Natural killer cell (primary cell): Measurements from ENCODE around the gene CLDN34. TPM values are rescaled to one million over a fixed set of nuclear protein-coding genes. Genes with fewer than 3 reads are reported as not detected.

Experiments used
- ATAC-seq, 3 donors: fragments of 150-1000 bp in 2 of 3; fragments of 200-7000 bp in 1 of 3; cut with Tn5 transposase; 1 replicate in 1 of 3; 2 replicates in 2 of 3; pipeline ENCODE4 v1.10.0; 2021; ENCODE audit warnings: mild to moderate bottlenecking in 2 of 3, moderate library complexity in 2 of 3
- DNase-seq, 2 donors: peaks; one replicate each; pipeline versions ENCODE4 v3.0.0 to v3.0.0-alpha.2; 2013 to 2021; ENCODE audit warnings: mixed read lengths in 1 of 2
- H3K27ac ChIP-seq: one replicate; pipeline ENCODE4 v1.5.1; 2013; ENCODE audit warnings: mild to moderate bottlenecking, low read length
- H3K27me3 ChIP-seq: one replicate; pipeline ENCODE4 v1.6.1; 2013; ENCODE audit warnings: low read length; ENCODE audit not compliant: control insufficient read depth, insufficient read depth
- H3K36me3 ChIP-seq: one replicate; pipeline ENCODE4 v1.6.1; 2013; ENCODE audit warnings: low read length; ENCODE audit not compliant: control insufficient read depth, insufficient read depth
- H3K4me1 ChIP-seq: one replicate; pipeline ENCODE4 v1.6.1; 2013; ENCODE audit warnings: low read length; ENCODE audit not compliant: control insufficient read depth, insufficient read depth
- H3K4me3 ChIP-seq: one replicate; pipeline ENCODE4 v1.5.1; 2013; ENCODE audit warnings: low read length
- H3K9me3 ChIP-seq: one replicate; pipeline ENCODE4 v1.6.1; 2013; ENCODE audit warnings: low read length; ENCODE audit not compliant: control insufficient read depth, insufficient read depth
- H3K27ac Mint-ChIP-seq, 2 donors: one replicate each; pipeline ENCODE4 v1.8.0; 2022; ENCODE audit warnings: mild to moderate bottlenecking in 2 of 2, mixed read lengths in 2 of 2, moderate library complexity in 1 of 2
- H3K27me3 Mint-ChIP-seq, 2 donors: one replicate each; pipeline ENCODE4 v1.8.0; 2022; ENCODE audit warnings: low read depth in 2 of 2, mixed read lengths in 2 of 2
- H3K36me3 Mint-ChIP-seq: one replicate; pipeline ENCODE4 v1.8.0; 2022; ENCODE audit warnings: mixed read lengths
- H3K4me1 Mint-ChIP-seq, 2 donors: one replicate each; pipeline ENCODE4 v1.8.0; 2022; ENCODE audit warnings: mixed read lengths in 2 of 2
- H3K4me3 Mint-ChIP-seq: one replicate; pipeline ENCODE4 v1.8.0; 2022; ENCODE audit warnings: mild to moderate bottlenecking, moderate library complexity, mixed read lengths
- H3K9me3 Mint-ChIP-seq, 2 donors: one replicate each; pipeline ENCODE4 v1.8.0; 2022; ENCODE audit warnings: mixed read lengths in 2 of 2
- WGBS: methylation state at CpG from one replicate; pipeline ENCODE4 v1.1.7; 2013; ENCODE audit warnings: missing lambda C conversion rate; ENCODE audit not compliant: insufficient coverage; 5-methylcytosine and 5-hydroxymethylcytosine counted together
- intact Hi-C: fragments of 100-400 bp; cut with micrococcal nuclease; formaldehyde crosslinking; loops from one replicate; pipeline ENCODE4 v1.14.2; 2022
- total RNA-seq, 4 donors: library from RNA; stranded (reverse); fragments of 120-200 nt in 1 of 4; gene quantifications; one replicate each; pipeline versions ENCODE4 v1.2.3 to v1.2.4, GENCODE V29; 2013 to 2022
- TF ChIP-seq, protein P1 (sequence below): fragments of 200-600 bp; IDR thresholded peaks from one replicate; pipeline ENCODE4 v1.8.0; 2022; ENCODE audit warnings: antibody characterized with exemption

CLDN34 gene
- total RNA-seq, 3 donors from 2014 or later (not counting 1 experiment from before 2014, with no cell fraction given) = not detected

DNA sequence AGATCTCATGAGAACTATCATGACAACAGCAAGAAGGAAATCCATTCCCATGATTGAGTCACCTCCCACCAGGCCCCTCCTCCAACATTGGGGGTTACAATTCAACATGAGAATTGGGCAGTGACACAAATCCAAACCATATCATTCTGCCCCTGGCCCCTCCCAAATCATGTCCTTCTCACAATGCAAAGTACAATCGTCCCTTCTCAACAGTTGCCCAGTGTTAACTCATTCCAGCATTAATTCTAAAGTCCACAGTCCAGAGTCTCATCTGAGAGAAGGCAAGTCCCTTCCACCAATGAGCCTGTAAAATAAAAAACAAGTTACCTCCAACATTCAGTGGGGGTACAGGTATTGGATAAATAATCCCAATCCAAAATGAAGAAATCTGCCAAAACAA lies 14.9 kb upstream of the CLDN34 start:
- no peaks in the 10 kb centered on the region for H3K36me3 Mint-ChIP-seq
- peaks cover 7% of the 10 kb centered on the region for H3K9me3 ChIP-seq
- intact Hi-C loops = no loop called here
- H3K36me3 ChIP-seq = no peaks in the 10 kb centered on the region
- peaks cover 0 to 27% of the 10 kb centered on the region in 2 donors for H3K27me3 Mint-ChIP-seq
- TF ChIP-seq, protein P1, sequence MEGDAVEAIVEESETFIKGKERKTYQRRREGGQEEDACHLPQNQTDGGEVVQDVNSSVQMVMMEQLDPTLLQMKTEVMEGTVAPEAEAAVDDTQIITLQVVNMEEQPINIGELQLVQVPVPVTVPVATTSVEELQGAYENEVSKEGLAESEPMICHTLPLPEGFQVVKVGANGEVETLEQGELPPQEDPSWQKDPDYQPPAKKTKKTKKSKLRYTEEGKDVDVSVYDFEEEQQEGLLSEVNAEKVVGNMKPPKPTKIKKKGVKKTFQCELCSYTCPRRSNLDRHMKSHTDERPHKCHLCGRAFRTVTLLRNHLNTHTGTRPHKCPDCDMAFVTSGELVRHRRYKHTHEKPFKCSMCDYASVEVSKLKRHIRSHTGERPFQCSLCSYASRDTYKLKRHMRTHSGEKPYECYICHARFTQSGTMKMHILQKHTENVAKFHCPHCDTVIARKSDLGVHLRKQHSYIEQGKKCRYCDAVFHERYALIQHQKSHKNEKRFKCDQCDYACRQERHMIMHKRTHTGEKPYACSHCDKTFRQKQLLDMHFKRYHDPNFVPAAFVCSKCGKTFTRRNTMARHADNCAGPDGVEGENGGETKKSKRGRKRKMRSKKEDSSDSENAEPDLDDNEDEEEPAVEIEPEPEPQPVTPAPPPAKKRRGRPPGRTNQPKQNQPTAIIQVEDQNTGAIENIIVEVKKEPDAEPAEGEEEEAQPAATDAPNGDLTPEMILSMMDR = no peak
- no peaks in the 10 kb centered on the region for H3K9me3 Mint-ChIP-seq
- DNase-seq = no peak
- no peak overlapping the region for H3K27ac Mint-ChIP-seq
- no peak overlapping the region for H3K4me3 ChIP-seq
- WGBS = 100% methylated on average over 1 of the region's 1 CpG
- H3K27me3 ChIP-seq = no peaks in the 10 kb centered on the region
- no peak for ATAC-seq
- no peak overlapping the region for H3K4me3 Mint-ChIP-seq
- H3K27ac ChIP-seq = no peak overlapping the region
- H3K4me1 Mint-ChIP-seq = no peaks in the 10 kb centered on the region
- H3K4me1 ChIP-seq = no peaks in the 10 kb centered on the region

DNA sequence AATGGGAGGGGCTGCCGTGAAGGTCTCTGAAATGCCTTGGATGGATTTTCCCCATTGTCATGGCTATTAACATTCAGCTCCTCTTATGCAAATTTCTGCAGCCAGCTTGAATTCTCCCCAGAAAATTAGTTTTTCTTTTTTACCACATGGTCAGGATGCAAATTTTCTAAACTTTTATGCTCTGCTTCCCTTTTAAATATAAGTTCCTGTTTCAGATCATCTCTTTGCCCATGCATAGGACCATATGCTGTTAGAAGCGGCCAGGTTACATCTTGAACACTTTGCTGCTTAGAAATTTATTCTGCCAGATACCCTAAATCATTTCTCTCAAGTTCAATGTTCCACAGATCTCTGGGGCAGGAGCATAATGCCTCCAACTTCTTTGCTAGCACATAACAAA lies 13.8 kb upstream of the CLDN34 start:
- Histone ChIP-seq H3K4me1 (no peaks in the 10 kb centered on the region), H3K9me3 (peaks cover 7% of the 10 kb centered on the region), H3K27ac (no peak overlapping the region), H3K36me3 (no peaks in the 10 kb centered on the region), H3K4me3 (no peak overlapping the region), H3K27me3 (no peaks in the 10 kb centered on the region)
- intact Hi-C loops = no loop called here
- no peak for DNase-seq
- Mint-ChIP-seq H3K4me1 (no peaks in the 10 kb centered on the region), H3K27me3 (peaks cover 0 to 16% of the 10 kb centered on the region in 2 donors), H3K4me3 (no peak overlapping the region), H3K36me3 (no peaks in the 10 kb centered on the region), H3K27ac (no peak overlapping the region), H3K9me3 (no peaks in the 10 kb centered on the region)
- ATAC-seq = no peak
- WGBS = 90% methylated on average over 2 of the region's 2 CpGs
- TF ChIP-seq, protein P1 = no peak

DNA sequence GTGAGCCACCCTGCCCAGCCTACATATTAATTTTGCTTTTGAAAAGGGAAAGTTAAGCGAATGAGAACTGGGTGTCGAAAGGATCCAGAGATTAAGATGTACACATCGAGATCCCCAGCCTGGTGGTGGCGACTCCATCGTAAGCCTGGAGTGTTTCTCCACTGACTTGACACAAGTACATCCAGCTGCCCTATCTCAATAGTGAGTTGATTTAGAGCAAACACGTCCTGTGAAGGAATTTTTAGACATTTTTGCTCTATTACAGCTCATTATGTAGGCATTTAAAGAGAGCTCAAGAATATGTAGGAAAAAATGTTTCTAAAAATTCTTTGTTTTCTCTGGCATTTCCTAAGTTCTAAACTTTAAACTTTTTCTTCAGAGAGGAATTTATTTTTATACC lies 11.7 kb upstream of the CLDN34 start:
- Mint-ChIP-seq H3K36me3 (no peaks in the 10 kb centered on the region), H3K4me3 (no peak overlapping the region), H3K9me3 (no peaks in the 10 kb centered on the region), H3K27ac (no peak overlapping the region), H3K4me1 (no peaks in the 10 kb centered on the region), H3K27me3 (peaks cover 5 to 8% of the 10 kb centered on the region in 2 donors)
- Histone ChIP-seq H3K27me3 (no peaks in the 10 kb centered on the region), H3K4me3 (no peak overlapping the region), H3K4me1 (no peaks in the 10 kb centered on the region), H3K27ac (no peak overlapping the region), H3K36me3 (no peaks in the 10 kb centered on the region), H3K9me3 (peaks cover 7% of the 10 kb centered on the region)
- DNase-seq = no peak
- intact Hi-C loops = no loop called here
- no peak for ATAC-seq
- 100% methylated on average over 4 of the region's 6 CpGs for WGBS
- TF ChIP-seq, protein P1 = no peak

DNA sequence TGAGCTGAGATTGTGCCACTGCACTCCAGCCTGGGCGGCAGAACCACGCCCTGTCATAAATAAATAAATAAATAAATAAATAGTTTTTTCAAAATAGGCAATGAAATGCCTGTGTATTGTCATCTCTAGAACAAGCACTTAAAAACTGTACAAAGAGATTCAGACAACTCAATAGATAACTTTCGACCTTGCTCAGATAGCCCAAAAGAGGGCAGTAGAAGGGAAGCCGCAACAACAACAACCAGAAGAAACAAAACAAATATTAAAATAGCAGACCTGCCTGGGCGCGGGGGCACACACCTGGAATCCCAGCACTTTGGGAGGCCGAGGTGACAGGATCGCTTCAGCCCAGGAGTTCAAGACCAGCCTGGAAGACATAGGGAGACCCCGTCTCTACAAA lies 9.4 kb upstream of the CLDN34 start:
- TF ChIP-seq, protein P1 = no peak
- Histone ChIP-seq H3K36me3 (no peaks in the 10 kb centered on the region), H3K27me3 (no peaks in the 10 kb centered on the region), H3K4me3 (no peak overlapping the region), H3K27ac (no peak overlapping the region), H3K9me3 (peaks cover 6% of the 10 kb centered on the region), H3K4me1 (no peaks in the 10 kb centered on the region)
- intact Hi-C loops = no loop called here
- 69% methylated on average over 2 of the region's 9 CpGs for WGBS
- H3K36me3 Mint-ChIP-seq = no peaks in the 10 kb centered on the region
- ATAC-seq = no peak
- no peak for DNase-seq
- H3K27ac Mint-ChIP-seq = no peak overlapping the region
- no peaks in the 10 kb centered on the region for H3K4me1 Mint-ChIP-seq
- peaks cover 8% of the 10 kb centered on the region in 2 donors for H3K27me3 Mint-ChIP-seq
- no peak overlapping the region for H3K4me3 Mint-ChIP-seq
- no peaks in the 10 kb centered on the region for H3K9me3 Mint-ChIP-seq
